GM18517 (cell line): ENCODE measurements around the gene ARFGAP3.

Experiments used
- ATAC-seq: cut with Tn5 transposase; IDR thresholded peaks from one replicate; pipeline ENCODE4 v1.9.1; 2021; ENCODE audit warnings: mild to moderate bottlenecking, moderate library complexity; ENCODE audit not compliant: unreplicated experiment

The ARFGAP3 gene

DNA sequence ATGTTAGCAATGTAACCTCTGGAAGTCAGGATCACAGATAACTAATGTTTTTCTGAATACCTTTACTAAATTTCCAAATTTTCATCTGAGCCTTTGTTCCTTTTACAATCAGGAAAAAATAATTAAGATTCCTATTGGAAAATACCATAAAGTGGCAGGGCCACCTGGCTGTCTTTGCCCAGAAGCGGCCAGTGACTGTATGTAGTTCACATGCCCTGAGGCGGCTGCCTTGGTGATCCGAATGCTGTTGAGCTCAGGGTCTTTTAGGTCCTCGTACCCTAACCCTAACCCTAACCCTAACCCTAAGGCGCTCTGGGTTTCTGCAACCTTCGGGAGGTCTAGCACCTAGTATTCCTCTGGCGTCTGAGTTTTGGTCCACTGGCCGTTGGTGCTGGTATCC, 8.5 kb upstream of the ARFGAP3 start:
- no peak for ATAC-seq

DNA sequence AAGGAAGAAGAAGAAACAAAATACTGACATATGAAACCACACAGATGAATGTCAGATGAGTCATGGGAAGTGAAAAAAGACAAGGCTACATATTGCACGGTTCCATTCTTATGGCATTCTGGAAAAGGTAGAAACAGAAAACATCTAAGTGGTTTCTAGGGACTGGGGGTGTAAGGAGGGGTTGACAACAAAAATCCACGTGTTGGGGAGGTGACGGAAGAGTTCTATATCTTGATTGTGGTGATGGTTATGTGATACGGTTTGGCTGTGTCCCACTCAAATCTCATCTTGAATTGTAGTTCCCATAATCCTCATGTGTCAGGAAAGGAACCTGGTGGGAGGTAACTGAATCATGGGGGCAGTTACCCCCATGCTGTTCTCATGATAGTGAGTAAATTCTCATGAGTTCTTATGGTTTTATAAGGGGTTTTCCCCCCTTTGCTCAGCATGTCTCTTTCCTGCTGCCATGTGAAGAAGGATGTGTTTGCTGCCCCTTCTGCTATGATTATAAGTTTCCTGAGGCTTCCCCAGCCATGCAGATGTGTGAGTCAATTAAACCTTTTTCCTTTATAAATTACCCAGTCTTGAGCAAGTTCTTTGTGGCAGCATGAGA, 6.4 kb upstream of the ARFGAP3 start:
- ATAC-seq, result no peak

GRCh38 chr22:42862045-42862734, 5.1 kb upstream of the ARFGAP3 start:
- no peak for ATAC-seq

DNA sequence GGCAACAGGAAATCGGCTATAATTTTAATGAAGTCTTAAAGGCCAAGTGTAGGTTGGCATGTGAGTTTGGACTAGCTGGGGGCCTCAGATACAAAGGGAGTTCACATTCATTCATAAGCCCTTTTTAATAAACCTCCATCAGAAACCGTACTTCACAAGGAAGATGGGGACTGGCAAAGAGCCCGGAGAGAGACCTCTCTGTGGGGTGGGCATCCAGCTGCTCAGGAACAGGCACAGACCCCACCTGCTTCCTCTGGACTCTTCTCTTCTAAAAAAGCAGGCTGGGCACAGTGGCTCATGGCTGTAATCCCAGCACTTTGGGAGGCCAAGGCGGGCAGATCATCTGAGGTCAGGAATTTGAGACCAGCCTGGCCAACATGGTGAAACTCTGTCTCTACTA, 3.9 kb upstream of the ARFGAP3 start:
- ATAC-seq, result no peak

DNA sequence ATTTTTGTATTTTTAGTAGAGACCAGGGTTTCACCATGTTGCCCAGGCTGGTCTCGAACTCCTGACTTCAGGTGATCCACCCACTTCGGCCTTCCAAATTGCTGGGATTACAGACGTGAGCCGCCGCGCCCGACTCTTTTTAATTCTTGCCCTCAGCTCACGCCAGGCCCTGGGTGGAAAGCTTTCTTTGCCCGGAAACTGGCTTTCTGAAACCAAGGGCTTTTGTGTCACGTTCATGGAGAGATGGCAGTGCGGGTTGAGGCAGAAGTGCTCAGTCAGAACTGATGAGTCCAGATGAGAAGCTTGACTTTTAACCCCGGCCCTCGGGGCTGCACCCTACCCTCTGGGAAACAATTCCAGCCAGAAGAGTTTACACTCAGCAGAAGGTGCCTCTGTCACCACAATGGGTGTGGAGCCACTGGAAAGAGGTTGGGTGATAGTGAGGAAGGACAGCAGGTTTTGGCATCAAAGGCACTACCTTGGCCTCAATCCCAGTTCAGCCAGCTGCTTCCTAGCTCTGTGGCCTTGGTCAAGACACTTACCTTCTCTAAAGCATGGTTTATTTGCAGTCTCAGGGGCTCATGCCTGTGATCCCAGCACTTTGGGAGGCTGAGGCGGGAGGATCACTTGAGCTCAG, 890 bp upstream of the ARFGAP3 start:
- no peak for ATAC-seq

DNA sequence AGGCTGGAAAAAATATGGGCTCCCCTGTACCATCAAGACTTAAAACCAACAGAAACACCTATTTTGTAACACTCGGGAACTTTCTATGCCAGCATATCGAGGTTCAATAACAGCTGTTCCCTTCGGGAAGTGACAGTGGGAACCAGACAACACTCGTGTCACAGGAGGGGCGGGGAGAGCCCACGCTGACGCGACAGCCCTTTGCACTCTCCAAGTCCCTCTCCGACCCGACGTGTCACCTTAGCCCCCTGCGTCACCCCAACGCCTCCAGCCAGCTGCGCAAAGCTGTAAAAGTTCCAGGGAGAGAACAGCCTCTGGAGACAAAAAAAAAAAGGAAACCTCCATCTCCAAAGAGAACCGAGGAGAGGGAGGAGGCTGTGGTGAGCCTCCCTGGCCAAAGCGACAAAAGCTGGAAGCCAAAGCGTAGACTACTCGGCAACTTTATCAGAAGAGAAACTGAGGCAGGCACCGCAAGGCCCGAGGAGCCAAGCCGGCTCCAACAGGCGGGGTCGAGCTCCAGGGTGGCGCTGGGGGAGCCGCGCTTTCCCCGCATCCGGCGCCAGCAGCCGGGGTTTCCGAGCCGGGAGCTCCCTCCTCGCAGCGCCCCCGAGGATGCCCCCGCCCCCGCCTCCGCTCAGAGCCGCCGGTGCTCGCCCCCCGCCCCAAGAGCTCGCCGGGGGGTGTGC, 751 bp downstream of the ARFGAP3 start:
- ATAC-seq, result no peak

GRCh38 chr22:42855721-42856120, 1.4 kb downstream of the ARFGAP3 start:
- no peak for ATAC-seq

GRCh38 chr22:42855211-42855610, 1.9 kb downstream of the ARFGAP3 start:
- ATAC-seq, result no peak

DNA sequence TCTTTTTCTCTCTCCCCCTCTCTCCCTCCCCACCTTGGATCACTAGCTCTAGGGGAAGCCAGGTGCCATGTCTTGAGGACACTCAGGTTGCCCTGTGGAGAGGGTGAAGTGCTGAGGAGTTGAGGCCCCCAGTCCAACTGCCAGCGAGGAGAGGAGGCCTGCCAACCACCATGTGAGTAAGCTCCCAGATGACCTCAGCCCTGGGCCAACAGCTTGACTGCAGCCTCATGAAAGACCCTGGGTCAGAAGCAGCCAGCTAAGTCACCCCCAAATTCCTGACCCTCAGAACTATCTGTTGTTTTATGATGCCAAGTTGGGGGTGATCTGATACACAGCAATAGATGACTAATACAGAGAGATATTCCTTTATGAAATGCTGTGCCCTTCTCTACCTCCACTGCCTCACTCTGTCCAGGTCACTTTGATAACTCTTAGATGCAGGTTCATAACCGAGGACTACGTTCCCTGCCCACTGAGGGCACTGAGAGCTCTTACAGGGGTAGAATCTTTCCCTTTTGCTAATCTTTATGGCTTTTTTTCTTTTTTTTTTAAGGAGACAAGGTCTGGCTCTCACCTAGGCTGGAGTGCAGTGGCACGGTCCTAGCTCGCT, 8.0 kb downstream of the ARFGAP3 start:
- no peak for ATAC-seq

- no peak for ATAC-seq
Measured at GRCh38 chr22:42847110-42847509, 10.0 kb downstream of the ARFGAP3 start.

- no peak for ATAC-seq
Measured at GRCh38 chr22:42844756-42845155, 12.3 kb downstream of the ARFGAP3 start.

- ATAC-seq, result no peak
Measured at GRCh38 chr22:42842658-42843370, 14.3 kb downstream of the ARFGAP3 start.

DNA sequence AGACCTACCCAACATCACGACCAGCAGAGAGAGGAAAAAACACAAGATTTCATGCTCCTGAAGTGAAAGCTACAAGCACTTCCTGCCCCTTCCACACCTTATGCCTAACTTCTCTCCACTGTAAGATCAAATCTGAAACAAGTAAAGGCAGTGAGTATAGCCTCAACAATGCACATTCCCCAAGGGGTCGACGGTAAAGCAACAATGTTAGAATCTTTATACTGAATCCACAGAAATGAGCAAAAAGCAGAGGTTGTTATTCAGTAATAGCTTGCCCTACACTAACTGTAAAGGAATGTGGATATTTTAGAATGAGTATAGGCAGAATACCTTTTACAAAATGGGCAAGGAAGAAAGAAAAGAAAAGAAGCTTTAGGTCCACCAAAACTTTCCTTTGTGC, 15.6 kb downstream of the ARFGAP3 start:
- no peak for ATAC-seq

DNA sequence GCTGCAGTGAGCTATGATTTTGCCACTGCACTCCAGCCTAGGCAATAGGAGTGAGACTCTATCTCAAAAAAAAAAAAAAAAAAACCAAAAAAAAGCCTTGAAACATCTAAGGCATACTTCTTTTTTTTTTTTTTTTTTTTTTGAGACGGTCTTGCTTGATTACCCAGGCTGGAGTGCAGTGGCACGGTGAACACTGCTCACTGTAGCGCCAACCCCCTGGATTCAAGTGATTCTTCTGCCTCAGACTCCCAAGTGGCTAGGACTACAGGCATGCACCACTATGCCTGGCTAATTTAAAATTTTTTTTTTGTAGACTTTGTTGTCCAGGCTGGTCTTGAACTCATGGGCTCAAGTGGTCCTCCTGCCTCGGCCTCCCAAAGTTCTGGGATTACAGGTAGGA, 19.5 kb downstream of the ARFGAP3 start:
- no peak for ATAC-seq

DNA sequence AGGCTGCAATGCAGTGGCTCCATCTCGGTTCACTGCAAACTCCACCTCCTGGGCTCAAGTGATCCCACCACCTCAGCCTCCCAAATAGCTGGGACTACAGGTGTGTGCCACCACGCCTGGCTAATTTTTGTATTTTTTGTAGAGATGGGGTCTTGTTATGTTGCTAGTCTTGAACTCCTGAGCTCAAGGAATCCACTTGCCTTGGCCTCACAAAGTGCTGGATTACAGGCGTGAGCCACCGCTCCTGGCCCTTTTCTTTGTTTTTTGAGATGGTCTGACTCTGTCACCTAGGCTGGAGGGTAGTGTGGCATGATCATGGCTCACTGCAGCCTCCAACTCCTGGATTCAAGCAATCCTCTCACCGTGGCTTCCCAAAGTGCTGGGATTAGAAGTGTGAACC, 21.0 kb downstream of the ARFGAP3 start:
- no peak for ATAC-seq

DNA sequence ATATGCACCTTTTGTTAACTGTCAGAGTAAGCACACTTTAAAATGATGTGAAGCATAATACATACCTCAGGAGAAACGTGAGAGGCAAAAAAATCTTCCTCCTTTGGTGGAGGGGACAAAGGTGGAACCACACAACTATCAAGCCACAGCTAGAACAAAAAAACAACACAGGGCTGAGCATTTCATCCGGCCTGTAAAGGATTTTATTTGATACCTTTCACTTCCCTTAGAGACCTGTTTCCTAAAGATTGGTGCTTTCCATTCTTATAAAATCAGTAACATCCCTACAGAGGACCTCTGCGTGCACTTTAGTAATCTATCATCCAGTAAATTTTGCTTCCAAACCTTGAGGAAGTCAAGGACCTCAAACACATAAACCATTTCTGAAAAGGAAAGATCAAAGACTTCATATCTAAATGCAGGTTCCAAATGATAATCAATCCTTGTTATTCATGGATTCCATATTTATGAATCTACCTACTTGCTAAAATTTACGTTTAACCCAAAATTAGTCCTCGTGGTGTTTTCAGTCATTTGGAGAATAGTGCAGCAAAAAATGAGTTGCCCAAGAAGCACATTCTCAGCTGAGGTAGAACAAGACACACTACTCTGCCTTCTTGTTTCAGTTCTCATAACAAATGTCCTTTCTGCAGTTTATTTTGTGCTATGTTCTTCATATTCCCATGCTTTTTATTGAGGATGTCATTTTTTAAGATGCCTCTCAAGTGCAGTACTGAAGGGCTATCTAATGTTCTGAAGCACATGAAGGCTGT, 22.7 kb downstream of the ARFGAP3 start:
- ATAC-seq, result no peak

GRCh38 chr22:42833104-42833503, 24.0 kb downstream of the ARFGAP3 start:
- ATAC-seq, result no peak

DNA sequence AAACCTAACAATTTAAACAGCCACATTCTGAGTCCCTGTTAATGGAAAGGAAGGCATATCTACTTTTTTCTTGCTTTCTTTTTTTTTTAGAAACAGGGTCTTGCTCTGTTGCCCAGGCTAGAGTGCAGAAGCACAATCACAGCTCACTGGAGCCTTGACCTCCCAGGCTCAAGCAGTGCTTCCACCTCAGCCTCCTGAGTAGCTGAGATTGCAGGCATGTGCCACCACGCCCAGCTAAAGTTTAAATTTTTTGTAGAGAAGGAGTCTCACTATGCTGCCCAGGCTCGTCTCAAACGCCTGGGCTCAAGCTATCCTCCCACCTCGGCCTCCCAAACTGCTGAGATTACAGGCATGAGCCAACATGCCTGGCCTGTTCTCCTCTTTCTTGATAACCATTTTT, 25.4 kb downstream of the ARFGAP3 start:
- no peak for ATAC-seq

DNA sequence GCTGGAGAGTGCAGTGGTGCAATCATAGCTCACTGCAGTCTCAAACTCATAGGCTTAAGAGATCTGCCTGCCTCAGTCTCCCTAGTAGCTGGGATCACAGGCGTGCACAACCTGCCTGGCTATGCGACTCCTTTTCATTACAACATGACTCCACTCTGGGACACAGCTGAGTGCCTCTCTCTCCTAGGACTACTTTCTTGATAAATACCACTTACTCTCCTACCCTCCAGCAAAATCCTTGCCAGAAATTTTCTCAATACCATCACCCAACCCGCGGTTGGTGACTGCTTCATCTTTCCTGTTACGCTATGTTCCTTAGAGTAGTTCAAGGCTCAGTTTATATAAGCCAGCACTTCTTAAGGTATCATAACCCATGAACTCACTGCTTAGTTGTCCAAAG, 26.9 kb downstream of the ARFGAP3 start:
- ATAC-seq, result no peak

GRCh38 chr22:42829302-42829701, 27.8 kb downstream of the ARFGAP3 start:
- no peak for ATAC-seq
